Vagina (tissue), 2 donors: ENCODE results near the gene PRF1. TPM values are rescaled to one million over a fixed set of nuclear protein-coding genes. Genes with fewer than 3 reads are reported as not detected.

ENCODE experiments used
- DNase-seq, 2 donors: peaks; one replicate each; pipeline ENCODE4 v3.0.0-alpha.2; 2017; ENCODE audit errors: extremely low spot score in 2 of 2
- H3K27ac ChIP-seq: fragments of 200-600 bp; sonication (generic); one replicate; pipeline ENCODE4 v1.5.1; 2019
- H3K27me3 ChIP-seq: fragments of 200-600 bp; sonication (generic); one replicate; pipeline ENCODE4 v1.5.1; 2019
- H3K36me3 ChIP-seq, 2 donors: fragments of 200-600 bp; sonication (generic); one replicate each; pipeline ENCODE4 v1.5.1; 2017 to 2019
- H3K4me1 ChIP-seq: fragments of 200-600 bp; sonication (generic); one replicate; pipeline ENCODE4 v1.5.1; 2019
- H3K4me3 ChIP-seq, 2 donors: fragments of 200-600 bp; sonication (generic); 1 replicate in 1 of 2; 2 replicates in 1 of 2; pipeline ENCODE4 v1.5.1; 2016 to 2019
- H3K9me3 ChIP-seq: fragments of 200-600 bp; sonication (generic); one replicate; pipeline ENCODE4 v1.5.1; 2019
- POLR2A ChIP-seq, 2 donors: fragments of 450-650 bp; IDR thresholded peaks; one replicate each; pipeline ENCODE4 v1.6.1; 2017; ENCODE audit warnings: antibody characterized with exemption in 2 of 2, mild to moderate bottlenecking in 2 of 2, moderate library complexity in 2 of 2
- POLR2AphosphoS5 ChIP-seq, 2 donors: sonication (generic); formaldehyde crosslinking; IDR thresholded peaks; one replicate each; pipeline ENCODE4 v1.9.0; 2017; ENCODE audit warnings: antibody characterized with exemption in 2 of 2, mild to moderate bottlenecking in 2 of 2, low read depth in 1 of 2; ENCODE audit not compliant: insufficient read depth in 1 of 2
- intact Hi-C: fragments of 100-400 bp; cut with DNase I; formaldehyde crosslinking; loops from one replicate; pipeline ENCODE4 v1.15.1; 2023
- total RNA-seq: library from RNA; depleted of rRNA; stranded (reverse); fragments of >200 nt; gene quantifications from one replicate; pipeline ENCODE4 v1.2.3, GENCODE V29; 2016
- TF ChIP-seq, protein P1 (sequence below), 3 experiments: fragments of 450-650 bp in 2 of 3; fragments of 200-600 bp in 1 of 3; sonication (generic) in 1 of 3; IDR thresholded peaks; one replicate each; pipeline ENCODE4 v1.5.1; 2017 to 2019; ENCODE audit warnings: antibody characterized with exemption in 3 of 3, mild to moderate bottlenecking in 2 of 3, moderate library complexity in 2 of 3

The PRF1 gene
- total RNA-seq, 1 donor from 2014 or later = 20.9 TPM

DNA sequence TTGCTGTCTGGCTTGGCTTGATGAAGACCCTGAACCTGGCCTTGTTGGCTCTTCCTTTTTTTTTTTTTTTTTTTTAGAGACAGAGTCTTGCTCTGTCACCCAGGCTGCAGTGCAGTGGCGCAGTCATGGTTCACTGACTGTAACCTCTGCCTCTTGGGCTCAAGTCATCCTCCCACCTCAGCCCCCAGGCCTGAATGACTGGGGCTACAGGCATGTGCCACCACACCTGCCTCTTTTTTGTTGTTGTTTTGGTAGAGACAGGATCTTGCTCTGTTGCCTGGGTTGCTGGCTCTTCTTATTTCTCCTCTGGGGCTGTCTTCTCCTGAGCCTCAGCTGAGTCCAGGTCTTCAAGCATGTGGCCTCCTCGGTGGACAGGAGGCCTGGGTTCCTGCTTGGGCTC is 44.7 kb downstream of the PRF1 start:
- no peaks in the 10 kb centered on the region for H3K36me3 ChIP-seq
- DNase-seq = no peak
- TF ChIP-seq POLR2A (IDR thresholded peaks at IDR 0.05) (no peak), POLR2AphosphoS5 (IDR thresholded peaks at IDR 0.05; ENCODE audit: insufficient read depth in 1 of 2, low read depth in 1 of 2) (no peak)
- TF ChIP-seq, protein P1, sequence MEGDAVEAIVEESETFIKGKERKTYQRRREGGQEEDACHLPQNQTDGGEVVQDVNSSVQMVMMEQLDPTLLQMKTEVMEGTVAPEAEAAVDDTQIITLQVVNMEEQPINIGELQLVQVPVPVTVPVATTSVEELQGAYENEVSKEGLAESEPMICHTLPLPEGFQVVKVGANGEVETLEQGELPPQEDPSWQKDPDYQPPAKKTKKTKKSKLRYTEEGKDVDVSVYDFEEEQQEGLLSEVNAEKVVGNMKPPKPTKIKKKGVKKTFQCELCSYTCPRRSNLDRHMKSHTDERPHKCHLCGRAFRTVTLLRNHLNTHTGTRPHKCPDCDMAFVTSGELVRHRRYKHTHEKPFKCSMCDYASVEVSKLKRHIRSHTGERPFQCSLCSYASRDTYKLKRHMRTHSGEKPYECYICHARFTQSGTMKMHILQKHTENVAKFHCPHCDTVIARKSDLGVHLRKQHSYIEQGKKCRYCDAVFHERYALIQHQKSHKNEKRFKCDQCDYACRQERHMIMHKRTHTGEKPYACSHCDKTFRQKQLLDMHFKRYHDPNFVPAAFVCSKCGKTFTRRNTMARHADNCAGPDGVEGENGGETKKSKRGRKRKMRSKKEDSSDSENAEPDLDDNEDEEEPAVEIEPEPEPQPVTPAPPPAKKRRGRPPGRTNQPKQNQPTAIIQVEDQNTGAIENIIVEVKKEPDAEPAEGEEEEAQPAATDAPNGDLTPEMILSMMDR (IDR thresholded peaks at IDR 0.05) = no peak
- peaks cover 15% of the 10 kb centered on the region for H3K4me1 ChIP-seq
- no peak overlapping the region for H3K4me3 ChIP-seq
- H3K27ac ChIP-seq = no peak overlapping the region
- intact Hi-C loops = no loop called here
- H3K27me3 ChIP-seq = no peaks in the 10 kb centered on the region
- no peaks in the 10 kb centered on the region for H3K9me3 ChIP-seq

DNA sequence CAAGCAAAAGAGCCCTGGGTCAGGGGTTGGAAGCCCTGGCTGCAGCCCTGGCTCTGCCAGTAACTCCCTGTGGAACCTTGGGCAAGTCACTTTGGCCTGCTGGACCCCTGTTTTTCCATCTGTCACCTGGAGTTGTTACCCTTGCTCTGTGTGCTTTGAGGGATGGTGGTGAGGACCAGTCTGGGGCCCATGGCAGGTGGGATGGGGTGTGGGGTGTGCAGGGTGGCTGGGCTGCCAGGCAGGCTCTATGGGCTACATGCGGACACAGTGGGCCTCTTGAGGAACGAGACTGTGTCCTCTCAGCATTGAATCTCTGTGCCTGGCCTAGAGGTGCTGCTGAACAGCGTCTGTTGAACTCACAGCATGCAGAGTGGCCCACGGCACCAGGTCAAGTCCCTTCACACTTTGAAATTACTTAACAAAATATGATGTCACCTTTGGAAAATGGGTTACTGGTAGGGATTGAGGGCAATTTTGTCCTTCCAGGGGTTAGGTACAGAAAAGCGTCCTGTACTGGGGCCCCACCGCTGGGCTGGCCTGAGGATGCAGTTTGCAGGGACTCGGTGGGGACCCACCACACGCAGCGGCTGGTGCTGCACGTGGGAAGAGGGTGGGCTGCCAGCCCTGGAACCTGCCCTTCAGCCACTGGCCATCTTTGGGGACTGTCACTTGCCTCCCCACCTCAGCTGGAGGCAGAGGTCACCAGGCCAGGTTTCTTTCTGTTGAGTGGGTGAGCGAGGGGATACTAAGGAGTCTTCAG is 45.3 kb downstream of the PRF1 start:
- no peaks in the 10 kb centered on the region for H3K27me3 ChIP-seq
- no peaks in the 10 kb centered on the region for H3K36me3 ChIP-seq
- DNase-seq = no peak
- intact Hi-C loops = no loop called here
- H3K27ac ChIP-seq = no peak overlapping the region
- TF ChIP-seq POLR2A (IDR thresholded peaks at IDR 0.05) = no peak
- TF ChIP-seq, protein P1 (IDR thresholded peaks at IDR 0.05) = no peak
- TF ChIP-seq POLR2AphosphoS5 (IDR thresholded peaks at IDR 0.05; ENCODE audit: insufficient read depth in 1 of 2, low read depth in 1 of 2) = no peak
- no peaks in the 10 kb centered on the region for H3K9me3 ChIP-seq
- no peak overlapping the region for H3K4me3 ChIP-seq
- peaks cover 15% of the 10 kb centered on the region for H3K4me1 ChIP-seq

DNA sequence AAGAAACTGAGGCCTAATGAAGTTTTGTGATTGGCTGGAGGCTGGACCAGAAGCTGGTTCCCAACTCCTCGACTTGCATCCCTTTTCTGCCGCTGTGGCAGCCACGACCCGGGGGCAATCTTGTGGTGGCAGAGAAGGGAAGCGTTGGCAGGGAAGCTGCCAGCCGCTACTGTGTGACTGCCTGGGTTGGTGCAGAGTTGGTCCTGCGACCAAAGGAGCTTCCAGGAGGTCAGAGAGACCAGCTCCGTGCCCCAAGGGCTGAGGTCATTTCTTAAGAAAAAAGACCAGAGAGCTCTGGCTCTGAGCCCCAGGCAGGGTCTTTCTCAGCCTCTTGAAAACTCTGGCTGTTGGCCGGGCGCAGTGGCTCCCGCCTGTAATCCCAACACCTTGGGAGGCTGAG is 47.2 kb downstream of the PRF1 start:
- no peak for DNase-seq
- intact Hi-C loops = no loop called here
- no peak overlapping the region for H3K27ac ChIP-seq
- no peak for TF ChIP-seq POLR2AphosphoS5 (IDR thresholded peaks at IDR 0.05; ENCODE audit: insufficient read depth in 1 of 2, low read depth in 1 of 2)
- TF ChIP-seq POLR2A (IDR thresholded peaks at IDR 0.05) = no peak
- TF ChIP-seq, protein P1 (IDR thresholded peaks at IDR 0.05) = no peak
- peaks cover 15% of the 10 kb centered on the region for H3K4me1 ChIP-seq
- no peak overlapping the region for H3K4me3 ChIP-seq
- H3K9me3 ChIP-seq = no peaks in the 10 kb centered on the region
- H3K36me3 ChIP-seq = no peaks in the 10 kb centered on the region
- H3K27me3 ChIP-seq = no peaks in the 10 kb centered on the region

DNA sequence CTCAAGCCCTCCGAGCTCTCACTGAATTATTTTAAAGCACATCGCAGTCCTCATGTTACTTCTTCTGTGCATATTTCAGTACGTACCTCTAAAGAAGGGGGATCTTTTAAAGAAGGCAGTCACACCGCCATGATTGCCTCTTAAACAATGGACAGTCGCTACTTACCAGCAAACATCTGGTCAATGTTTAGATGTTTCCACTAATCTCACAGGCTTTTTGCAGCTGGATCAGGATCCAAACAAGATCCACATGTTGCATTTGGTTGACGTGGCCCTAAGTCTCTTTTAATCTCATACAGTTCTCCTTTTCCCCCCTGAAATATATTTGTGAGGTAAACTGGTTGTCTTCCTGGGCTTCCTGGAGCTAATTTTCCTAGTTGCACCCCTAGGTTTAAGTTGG is 50.0 kb downstream of the PRF1 start:
- Histone ChIP-seq H3K4me3 (no peak overlapping the region), H3K27ac (no peak overlapping the region), H3K4me1 (no peaks in the 10 kb centered on the region), H3K9me3 (no peaks in the 10 kb centered on the region), H3K36me3 (no peaks in the 10 kb centered on the region), H3K27me3 (no peaks in the 10 kb centered on the region)
- TF ChIP-seq POLR2AphosphoS5 (IDR thresholded peaks at IDR 0.05; ENCODE audit: insufficient read depth in 1 of 2, low read depth in 1 of 2) = no peak
- TF ChIP-seq, protein P1 (IDR thresholded peaks at IDR 0.05) = no peak
- intact Hi-C loops = no loop called here
- DNase-seq = no peak

DNA sequence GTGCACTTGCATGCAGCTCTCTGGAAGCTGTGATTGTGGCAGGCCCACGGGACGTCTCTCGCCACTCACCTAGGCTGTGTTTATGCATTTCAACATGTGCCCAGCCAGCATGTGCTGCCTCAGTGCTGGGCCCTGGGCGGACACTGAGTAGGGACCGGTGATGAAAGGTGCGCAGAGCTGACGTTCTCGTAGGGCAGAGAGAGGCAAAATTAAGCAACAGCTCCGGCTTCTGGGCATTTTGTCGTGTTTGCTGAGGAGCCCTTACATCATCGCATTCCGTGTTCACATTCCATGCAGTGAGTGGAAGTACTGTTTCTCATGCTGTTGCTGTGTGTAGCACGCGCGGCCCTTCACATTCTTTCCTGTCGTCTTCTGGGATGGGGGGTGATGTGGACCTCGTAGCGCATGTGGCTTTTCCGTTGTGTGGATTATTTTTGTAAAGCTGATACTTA is 50.5 kb downstream of the PRF1 start:
- no peak overlapping the region for H3K27ac ChIP-seq
- H3K9me3 ChIP-seq = no peaks in the 10 kb centered on the region
- no peaks in the 10 kb centered on the region for H3K4me1 ChIP-seq
- H3K36me3 ChIP-seq = no peaks in the 10 kb centered on the region
- H3K27me3 ChIP-seq = no peaks in the 10 kb centered on the region
- no peak for DNase-seq
- intact Hi-C loops = loop anchor here (2.0 kb wide), 1 partner anchor 207 kb away; no protein-coding TSS in a partner anchor
- TF ChIP-seq, protein P1 (IDR thresholded peaks at IDR 0.05) = no peak
- TF ChIP-seq POLR2A (IDR thresholded peaks at IDR 0.05) (no peak), POLR2AphosphoS5 (IDR thresholded peaks at IDR 0.05; ENCODE audit: insufficient read depth in 1 of 2, low read depth in 1 of 2) (peak in 1 of 2 donors; percentile 46)
- H3K4me3 ChIP-seq = no peak overlapping the region
